Epithelial cell of proximal tubule (primary cell): ENCODE measurements around the gene CABLES2. TPM values are rescaled to one million over a fixed set of nuclear protein-coding genes. Genes with fewer than 3 reads are reported as not detected.

Source experiments
- DNase-seq: peaks from one replicate; pipeline ENCODE4 v3.0.0-alpha.2; 2011; ENCODE audit warnings: low read depth
- H3K4me3 ChIP-seq: 2 replicates; pipeline ENCODE4 v1.5.1; 2011; ENCODE audit warnings: low read depth, mild to moderate bottlenecking, low read length
- total RNA-seq: library from RNA; depleted of rRNA; stranded (reverse); fragments of >200 nt; gene quantifications from 2 replicates; pipeline ENCODE4 v1.2.3, GENCODE V29; 2015
- TF ChIP-seq, protein P1 (sequence below): conservative IDR thresholded peaks from 2 replicates; pipeline ENCODE4 v1.5.1; 2012; ENCODE audit warnings: low read depth, mild to moderate bottlenecking, low read length

CABLES2 gene, protein sequence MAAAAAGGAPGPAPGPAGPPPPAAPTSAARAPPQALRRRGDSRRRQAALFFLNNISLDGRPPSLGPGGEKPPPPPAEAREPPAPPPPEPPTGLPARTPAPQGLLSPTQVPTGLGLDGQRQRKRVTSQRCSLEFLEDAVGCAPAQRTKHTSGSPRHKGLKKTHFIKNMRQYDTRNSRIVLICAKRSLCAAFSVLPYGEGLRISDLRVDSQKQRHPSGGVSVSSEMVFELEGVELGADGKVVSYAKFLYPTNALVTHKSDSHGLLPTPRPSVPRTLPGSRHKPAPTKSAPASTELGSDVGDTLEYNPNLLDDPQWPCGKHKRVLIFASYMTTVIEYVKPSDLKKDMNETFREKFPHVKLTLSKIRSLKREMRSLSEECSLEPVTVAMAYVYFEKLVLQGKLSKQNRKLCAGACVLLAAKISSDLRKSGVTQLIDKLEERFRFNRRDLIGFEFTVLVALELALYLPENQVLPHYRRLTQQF
- 5.8 and 7.8 TPM in 2 replicates for total RNA-seq

DNA sequence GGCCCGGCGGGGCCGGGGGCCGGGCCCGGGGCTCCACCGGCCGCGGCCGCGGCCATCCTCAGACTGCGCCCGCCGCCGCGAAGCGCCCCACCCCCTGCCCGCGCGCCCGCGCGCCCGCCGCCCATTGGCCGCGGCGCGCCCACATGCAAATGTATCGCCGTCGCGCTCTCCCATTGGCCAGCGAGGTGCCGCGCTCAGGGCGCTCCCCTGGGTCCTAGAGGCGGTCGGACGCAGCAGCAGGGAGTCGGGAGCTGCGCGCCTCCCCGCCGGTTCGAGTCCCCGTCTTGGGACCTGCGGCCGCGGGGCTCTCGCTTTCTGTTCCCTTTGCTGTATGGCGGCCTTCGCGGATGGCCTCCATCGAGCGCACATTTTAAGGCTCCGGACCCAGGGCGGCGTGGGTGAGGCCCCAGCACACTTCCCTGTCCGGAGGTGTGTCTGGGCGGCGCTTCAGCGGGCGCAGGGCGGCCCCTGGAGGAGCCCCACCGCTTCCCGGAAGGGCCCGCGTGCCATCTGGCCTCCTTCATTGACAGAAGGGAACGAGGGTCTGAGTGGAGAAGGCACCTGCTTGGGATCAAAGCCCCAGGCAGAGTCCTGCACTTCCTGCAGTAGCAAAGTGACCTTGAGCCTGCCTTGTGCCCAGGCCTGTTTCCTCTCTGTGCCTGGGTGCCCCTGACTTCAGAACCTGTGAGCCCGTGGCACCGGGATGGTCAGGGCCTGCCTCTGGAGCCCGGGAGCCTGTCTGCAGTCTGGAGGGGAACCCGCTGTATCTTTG is at the start of gene CABLES2:
CABLES2 (minus strand) TSS at position 65 of the 772 bp plus-strand sequence; CDS start at position 56, 9 bp downstream.
- peak within 1 kb of the TSS; percentile 69 for H3K4me3 ChIP-seq

DNA sequence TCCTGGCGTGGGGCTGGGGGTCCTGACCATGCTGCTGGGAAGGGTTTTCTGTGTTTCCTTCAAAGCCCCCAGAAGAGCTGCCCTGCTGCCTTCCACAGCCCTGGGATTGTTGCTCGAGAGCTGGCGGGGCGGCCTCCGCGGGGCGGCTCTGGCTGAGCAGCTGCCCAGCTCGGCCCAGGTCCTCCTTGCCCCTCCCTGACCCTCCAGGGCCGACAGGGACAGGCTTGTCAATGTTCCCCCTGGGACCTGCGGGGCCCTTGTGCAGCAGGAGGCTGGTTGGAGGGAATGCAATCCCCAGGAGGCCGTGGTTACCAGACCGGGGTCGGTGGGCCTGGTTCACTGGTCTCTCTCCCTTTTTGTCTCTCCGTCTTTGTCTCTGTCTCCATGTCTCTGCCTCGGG is 48.8 kb upstream of the CABLES2 start:
- TF ChIP-seq, protein P1, sequence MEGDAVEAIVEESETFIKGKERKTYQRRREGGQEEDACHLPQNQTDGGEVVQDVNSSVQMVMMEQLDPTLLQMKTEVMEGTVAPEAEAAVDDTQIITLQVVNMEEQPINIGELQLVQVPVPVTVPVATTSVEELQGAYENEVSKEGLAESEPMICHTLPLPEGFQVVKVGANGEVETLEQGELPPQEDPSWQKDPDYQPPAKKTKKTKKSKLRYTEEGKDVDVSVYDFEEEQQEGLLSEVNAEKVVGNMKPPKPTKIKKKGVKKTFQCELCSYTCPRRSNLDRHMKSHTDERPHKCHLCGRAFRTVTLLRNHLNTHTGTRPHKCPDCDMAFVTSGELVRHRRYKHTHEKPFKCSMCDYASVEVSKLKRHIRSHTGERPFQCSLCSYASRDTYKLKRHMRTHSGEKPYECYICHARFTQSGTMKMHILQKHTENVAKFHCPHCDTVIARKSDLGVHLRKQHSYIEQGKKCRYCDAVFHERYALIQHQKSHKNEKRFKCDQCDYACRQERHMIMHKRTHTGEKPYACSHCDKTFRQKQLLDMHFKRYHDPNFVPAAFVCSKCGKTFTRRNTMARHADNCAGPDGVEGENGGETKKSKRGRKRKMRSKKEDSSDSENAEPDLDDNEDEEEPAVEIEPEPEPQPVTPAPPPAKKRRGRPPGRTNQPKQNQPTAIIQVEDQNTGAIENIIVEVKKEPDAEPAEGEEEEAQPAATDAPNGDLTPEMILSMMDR, result no peak
- DNase-seq, result no peak

More for the DNA sequence above, at the start of gene CABLES2:
- TF ChIP-seq, protein P1, result no peak
- no peak for DNase-seq

DNA sequence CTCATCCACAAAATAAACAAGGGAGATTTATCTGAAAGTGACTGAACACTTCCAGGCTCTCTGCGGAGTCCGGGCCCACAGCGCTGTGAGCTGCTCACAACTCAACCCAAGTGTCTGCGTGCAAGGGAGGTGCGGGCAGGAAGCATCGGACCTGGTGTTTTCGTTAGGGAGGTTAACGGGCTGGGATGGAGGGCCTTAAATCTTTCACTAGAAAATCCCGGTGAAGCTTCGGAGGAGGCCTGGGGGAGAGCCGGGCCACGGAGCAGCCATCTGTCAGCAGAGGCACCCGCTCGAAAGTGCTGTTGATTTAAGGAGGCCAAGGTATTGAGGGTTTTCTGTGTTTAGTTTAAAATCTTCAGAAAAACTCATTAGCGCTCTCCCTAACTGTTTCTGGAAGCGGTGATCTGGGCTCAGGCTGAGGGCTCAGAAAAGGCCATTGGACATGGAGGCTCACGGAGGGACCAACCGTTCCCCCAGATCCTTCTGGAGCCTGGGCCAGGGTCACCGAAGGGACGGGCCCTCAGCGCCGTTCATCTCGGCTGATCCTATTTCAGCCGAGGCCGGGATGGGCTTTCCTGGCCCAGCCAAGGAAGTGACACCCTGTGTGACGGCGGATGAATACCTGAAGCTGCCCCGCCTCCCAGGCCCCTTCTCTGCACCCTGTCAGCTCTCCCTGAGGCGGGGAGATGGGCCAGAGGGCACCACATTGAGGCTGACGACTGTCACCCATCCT is 48.0 kb upstream of the CABLES2 start:
- no peak overlapping the region for H3K4me3 ChIP-seq
- DNase-seq, result no peak
- TF ChIP-seq, protein P1, result no peak

More for the DNA sequence above, 48.8 kb upstream of the CABLES2 start:
- H3K4me3 ChIP-seq, result no peak overlapping the region

DNA sequence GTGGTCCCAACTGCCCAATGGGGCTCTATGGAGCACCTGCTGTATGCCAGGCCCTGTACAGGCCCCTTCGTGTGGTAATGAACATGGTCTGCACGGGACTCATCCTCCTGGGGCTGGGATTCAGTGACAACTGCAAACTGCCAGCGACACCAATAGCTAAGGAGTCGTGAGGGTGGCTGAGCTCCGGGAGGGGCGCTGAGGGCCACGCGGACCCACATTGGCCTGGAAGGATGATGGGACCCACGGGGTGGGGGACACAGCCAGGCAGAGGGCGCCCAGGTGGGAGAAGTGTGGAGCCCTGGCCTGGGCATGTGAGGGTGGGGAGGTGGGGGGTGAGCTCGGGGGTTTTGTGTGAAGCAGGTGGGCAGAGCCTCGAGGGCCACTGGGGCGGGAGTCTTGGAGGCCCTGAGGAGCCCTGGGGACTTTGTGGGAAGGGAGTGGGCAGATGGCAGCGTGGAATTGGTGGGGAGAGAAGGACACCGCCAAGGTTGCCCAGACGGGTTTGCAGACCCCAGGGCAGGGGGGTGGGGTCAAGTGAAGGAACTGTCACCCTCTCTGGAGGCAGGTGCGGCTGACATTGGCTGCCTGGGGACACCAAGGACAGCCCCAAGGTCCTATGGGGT is 46.2 kb upstream of the CABLES2 start:
- no peak for DNase-seq
- H3K4me3 ChIP-seq, result no peak overlapping the region
- TF ChIP-seq, protein P1, result no peak

DNA sequence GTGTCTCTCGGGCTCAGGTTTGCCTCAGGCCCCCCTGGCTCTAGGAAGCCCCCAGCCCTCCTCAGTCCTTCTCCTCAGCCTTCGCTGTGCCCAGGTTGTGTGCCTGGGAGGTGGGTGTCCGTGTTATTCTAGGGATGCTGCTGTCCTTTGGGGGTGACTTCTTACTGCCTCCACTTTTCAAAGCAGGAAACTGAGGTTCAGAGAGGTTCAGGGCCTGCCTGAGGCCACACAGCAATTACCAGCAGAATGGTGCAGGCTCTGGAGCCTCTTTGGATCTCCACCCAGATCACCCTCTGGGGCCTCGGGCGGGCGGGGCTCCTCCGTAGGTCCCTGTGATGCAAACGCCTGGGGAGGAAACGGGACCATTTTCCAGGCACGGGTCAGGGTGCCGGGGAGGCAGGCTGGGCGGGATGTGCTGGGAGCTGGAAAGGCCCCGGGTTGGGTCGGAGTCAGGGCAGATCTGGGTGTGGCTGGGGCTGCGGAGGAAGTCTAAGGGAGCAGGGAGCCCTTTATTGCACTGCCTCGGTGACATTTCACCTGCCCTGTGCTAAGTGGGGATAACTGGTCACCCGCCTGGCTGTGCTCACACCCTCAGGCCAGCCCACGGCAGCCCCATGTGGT is 45.5 kb upstream of the CABLES2 start:
- no peak overlapping the region for H3K4me3 ChIP-seq
- no peak for DNase-seq
- TF ChIP-seq, protein P1, result no peak

DNA sequence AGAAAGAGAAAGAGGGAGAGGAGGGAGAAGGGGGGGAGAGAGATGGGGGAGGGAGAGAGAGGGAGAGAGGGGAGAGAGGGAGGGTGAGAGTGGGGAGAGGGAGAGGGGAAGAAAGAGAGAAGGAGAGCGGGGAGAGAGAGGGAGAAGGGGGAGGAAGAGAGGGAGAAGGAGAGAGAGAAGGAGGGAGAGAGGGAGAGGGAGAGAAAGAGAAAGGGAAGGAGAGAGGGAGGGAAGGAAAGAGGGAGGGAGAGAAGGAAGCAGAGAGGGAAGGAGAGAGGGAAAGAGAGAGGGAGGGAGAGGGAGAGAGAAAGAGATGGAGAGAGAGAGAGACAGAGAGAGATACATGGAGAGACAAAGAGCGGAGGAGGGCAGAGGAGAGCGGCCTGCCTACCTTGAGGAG is 44.9 kb upstream of the CABLES2 start:
- TF ChIP-seq, protein P1, result no peak
- no peak overlapping the region for H3K4me3 ChIP-seq
- no peak for DNase-seq
